NT2/D1 (cell line): Measurements from ENCODE around the gene ZNF555.
"Not testable (repeated sequence)": the region's sequence is repeated elsewhere in the genome, so short reads cannot be mapped to it uniquely, and the experiment has no call there.

Source experiments
- DNase-seq: peaks from one replicate; pipeline ENCODE4 v3.0.0-alpha.2; 2011; ENCODE audit warnings: low read depth, low spot score
- H3K27me3 ChIP-seq: 2 replicates; pipeline ENCODE4 v1.6.0; 2011; ENCODE audit warnings: mild to moderate bottlenecking; ENCODE audit not compliant: insufficient read length, insufficient read depth
- H3K36me3 ChIP-seq: 2 replicates; pipeline ENCODE4 v1.6.1; 2011; ENCODE audit warnings: mild to moderate bottlenecking, low read length, mixed read lengths; ENCODE audit not compliant: insufficient read depth, insufficient read length
- H3K4me1 ChIP-seq: 2 replicates; pipeline ENCODE4 v1.5.1; 2011; ENCODE audit not compliant: insufficient read depth, insufficient read length
- H3K4me3 ChIP-seq: 2 replicates; pipeline ENCODE4 v1.5.1; 2011; ENCODE audit warnings: low read depth; ENCODE audit not compliant: insufficient read length
- H3K9ac ChIP-seq: 2 replicates; pipeline ENCODE4 v1.6.0; 2011; ENCODE audit warnings: low read depth; ENCODE audit not compliant: insufficient read length
- H3K9me3 ChIP-seq: 2 replicates; pipeline ENCODE4 v1.5.1; 2011; ENCODE audit warnings: mild to moderate bottlenecking, low read length; ENCODE audit not compliant: insufficient read depth
- SUZ12 ChIP-seq: IDR thresholded peaks from 2 replicates; pipeline ENCODE4 v1.6.1; 2011; ENCODE audit not compliant: insufficient read length, insufficient read depth; ENCODE audit errors: extremely low read depth
- YY1 ChIP-seq: IDR thresholded peaks from 2 replicates; pipeline ENCODE4 v1.6.1; 2011; ENCODE audit not compliant: insufficient read length, insufficient read depth
- ZNF274 ChIP-seq: IDR thresholded peaks from 2 replicates; pipeline ENCODE4 v1.6.1; 2011; ENCODE audit warnings: mild to moderate bottlenecking, low read depth, low read length

Gene ZNF555

DNA sequence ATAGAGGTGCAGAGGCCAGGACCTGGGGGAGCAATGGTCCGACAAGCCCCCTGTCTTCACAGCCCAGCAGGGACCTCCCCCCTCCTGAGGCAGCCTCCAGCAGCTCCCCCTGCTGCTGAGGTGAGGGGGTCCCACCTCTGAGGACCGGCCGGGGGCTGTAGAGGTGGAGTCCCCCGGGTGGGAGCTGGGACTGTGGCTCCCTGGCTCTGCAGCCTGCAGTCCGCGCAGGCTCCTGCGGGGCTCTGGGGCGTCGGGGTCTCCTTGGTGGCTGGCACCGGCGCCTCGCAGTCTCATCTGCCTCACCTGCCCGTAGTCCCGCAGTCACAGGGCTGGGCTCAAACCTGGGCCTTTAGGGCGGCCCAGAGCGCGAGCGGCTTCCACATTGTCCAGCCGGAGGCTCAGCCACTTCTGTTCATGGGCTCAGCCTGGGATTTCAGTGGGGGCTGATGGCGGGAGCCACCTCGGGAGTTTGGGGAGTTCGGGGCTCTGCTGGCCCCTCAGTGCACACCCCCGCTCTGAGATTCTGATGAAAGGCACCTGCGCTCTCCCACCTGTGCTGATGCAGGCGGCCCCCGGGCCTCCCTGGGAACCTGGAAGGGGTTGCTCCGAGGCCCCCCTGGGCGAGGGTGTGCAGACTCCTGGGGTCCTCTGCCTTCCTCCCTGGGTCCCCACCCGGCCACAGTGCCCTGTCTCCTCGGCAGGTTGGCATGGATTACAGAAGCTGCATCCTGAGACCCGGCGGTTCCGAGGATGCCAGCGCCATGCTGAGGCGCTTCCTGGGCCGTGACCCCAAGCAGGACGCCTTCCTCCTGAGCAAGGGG, 28.7 kb upstream of the ZNF555 start:
- H3K4me3 ChIP-seq = no peak overlapping the region
- no peaks in the 10 kb centered on the region for H3K9me3 ChIP-seq
- H3K27me3 ChIP-seq = no peaks in the 10 kb centered on the region
- H3K9ac ChIP-seq = no peak overlapping the region
- DNase-seq = no peak
- no peaks in the 10 kb centered on the region for H3K4me1 ChIP-seq
- peaks cover 88% of the 10 kb centered on the region for H3K36me3 ChIP-seq
- no peak for TF ChIP-seq SUZ12
- TF ChIP-seq ZNF274 = no peak
- TF ChIP-seq YY1 = no peak

- Histone ChIP-seq H3K4me3 (no peak overlapping the region), H3K9me3 (no peaks in the 10 kb centered on the region), H3K36me3 (peaks cover 80% of the 10 kb centered on the region), H3K4me1 (no peaks in the 10 kb centered on the region), H3K27me3 (no peaks in the 10 kb centered on the region), H3K9ac (no peak overlapping the region)
- TF ChIP-seq ZNF274 (no peak), YY1 (no peak), SUZ12 (no peak)
- no peak for DNase-seq
These were observed 27.8 kb upstream of the ZNF555 start for GRCh38 chr19:2813235-2814160.

- no peaks in the 10 kb centered on the region for H3K9me3 ChIP-seq
- DNase-seq = no peak
- H3K4me3 ChIP-seq = no peak overlapping the region
- H3K9ac ChIP-seq = no peak overlapping the region
- H3K36me3 ChIP-seq = peaks cover 70% of the 10 kb centered on the region
- H3K4me1 ChIP-seq = no peaks in the 10 kb centered on the region
- TF ChIP-seq ZNF274 = no peak
- no peak for TF ChIP-seq YY1
- TF ChIP-seq SUZ12 = no peak
- no peaks in the 10 kb centered on the region for H3K27me3 ChIP-seq
These were observed 26.8 kb upstream of the ZNF555 start for GRCh38 chr19:2814426-2814825.

DNA sequence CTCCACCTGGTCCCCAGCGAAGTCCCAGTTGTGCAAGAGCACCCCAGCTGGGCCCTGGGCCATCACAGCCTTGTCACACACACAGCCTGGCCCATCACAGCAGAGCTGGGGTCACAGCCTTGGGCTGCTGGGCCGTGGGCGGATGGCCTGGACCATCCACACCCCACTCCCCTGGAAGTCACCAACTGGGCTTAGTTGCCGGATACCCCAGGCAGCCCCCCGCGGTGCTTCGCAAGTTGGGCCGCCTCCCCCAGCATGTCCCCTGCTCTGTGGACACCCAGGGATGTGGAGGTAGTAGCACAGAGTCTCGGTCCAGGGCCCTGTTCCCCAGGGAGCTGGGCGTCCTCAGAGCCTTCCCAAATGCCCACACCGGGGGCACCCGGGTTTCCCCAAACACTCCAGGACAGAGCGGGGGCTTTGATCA, 26.1 kb upstream of the ZNF555 start:
- TF ChIP-seq SUZ12 = no peak
- no peak for TF ChIP-seq ZNF274
- TF ChIP-seq YY1 = no peak
- peaks cover 62% of the 10 kb centered on the region for H3K36me3 ChIP-seq
- H3K27me3 ChIP-seq = peaks cover 2% of the 10 kb centered on the region
- H3K4me1 ChIP-seq = no peaks in the 10 kb centered on the region
- no peaks in the 10 kb centered on the region for H3K9me3 ChIP-seq
- H3K9ac ChIP-seq = no peak overlapping the region
- DNase-seq = no peak
- H3K4me3 ChIP-seq = no peak overlapping the region

DNA sequence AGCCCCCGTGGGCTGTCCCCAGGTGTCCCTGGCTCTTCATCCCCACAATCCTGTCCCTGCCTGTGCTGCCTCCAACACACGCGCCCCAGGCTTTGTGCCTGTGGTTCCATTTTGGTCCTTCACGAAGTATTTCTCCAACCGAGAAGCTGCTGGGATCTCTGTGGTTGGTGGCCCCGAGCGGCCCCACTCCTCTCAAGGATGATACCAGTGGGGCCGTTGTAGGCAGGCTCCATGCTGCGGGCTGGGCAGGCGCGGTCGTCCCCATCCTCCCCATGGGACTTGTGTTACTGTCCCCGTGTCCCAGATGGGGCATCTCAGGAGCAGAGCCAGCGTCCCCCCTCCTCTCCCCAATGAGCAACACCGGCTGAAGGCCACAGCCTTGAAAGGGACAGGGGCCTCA, 25.4 kb upstream of the ZNF555 start:
- H3K4me3 ChIP-seq = no peak overlapping the region
- DNase-seq = no peak
- peaks cover 55% of the 10 kb centered on the region for H3K36me3 ChIP-seq
- no peak overlapping the region for H3K9ac ChIP-seq
- H3K4me1 ChIP-seq = no peaks in the 10 kb centered on the region
- H3K9me3 ChIP-seq = no peaks in the 10 kb centered on the region
- peaks cover 3% of the 10 kb centered on the region for H3K27me3 ChIP-seq
- no peak for TF ChIP-seq ZNF274
- TF ChIP-seq SUZ12 = no peak
- TF ChIP-seq YY1 = no peak

DNA sequence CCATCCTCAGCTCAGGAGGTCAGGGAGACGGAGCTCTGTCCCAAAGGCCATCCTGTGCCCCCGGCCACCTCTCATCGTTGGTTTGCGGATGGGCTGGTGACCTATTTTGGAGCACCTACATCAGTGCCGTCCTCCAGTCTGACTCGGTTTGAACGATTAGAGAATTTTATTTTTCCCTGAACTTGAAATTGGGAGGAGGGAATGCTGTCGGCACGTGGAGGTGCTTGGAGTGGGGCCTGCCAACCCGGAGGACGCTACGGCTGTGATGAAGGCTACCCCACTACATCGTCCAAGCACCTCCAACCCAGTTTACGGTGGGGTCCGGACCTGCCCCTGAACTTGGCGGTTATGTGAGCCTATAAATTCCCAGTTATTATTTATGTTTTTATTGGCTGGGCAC, 24.6 kb upstream of the ZNF555 start:
- Histone ChIP-seq H3K4me1 (no peaks in the 10 kb centered on the region), H3K4me3 (no peak overlapping the region), H3K9me3 (no peaks in the 10 kb centered on the region), H3K9ac (no peak overlapping the region), H3K27me3 (peaks cover 3% of the 10 kb centered on the region), H3K36me3 (peaks cover 48% of the 10 kb centered on the region)
- no peak for DNase-seq
- TF ChIP-seq SUZ12 (no peak), ZNF274 (no peak), YY1 (no peak)

- not testable (repeated sequence) for DNase-seq, H3K4me1 ChIP-seq, H3K27me3 ChIP-seq, H3K9ac ChIP-seq, H3K4me3 ChIP-seq, H3K9me3 ChIP-seq
- peaks cover 41% of the 10 kb centered on the region for H3K36me3 ChIP-seq
These were observed 23.9 kb upstream of the ZNF555 start for GRCh38 chr19:2817237-2817829.
